ENCODE results near the gene BTBD1. TPM values are rescaled to one million over a fixed set of nuclear protein-coding genes. Genes with fewer than 3 reads are reported as not detected.
"Not testable (repeated sequence)": the region's sequence is repeated elsewhere in the genome, so short reads cannot be mapped to it uniquely, and the experiment has no call there.

BTBD1 gene
- total and polyA plus RNA-seq, 9 donors = 24.3 to 85.5 (median 44.4) TPM

- 40 to 49% (median 40%) methylated on average over 4 of the region's 4 CpGs for WGBS, 3 donors
- TF ChIP-seq CTCF (IDR thresholded peaks at IDR 0.05) = no peak
- no peak for TF ChIP-seq EP300 (IDR thresholded peaks at IDR 0.05)
- no peak for TF ChIP-seq POLR2A (IDR thresholded peaks at IDR 0.05)
- Histone ChIP-seq H3K36me3 (no peaks in the 10 kb centered on the region), H3K4me1 (ENCODE audit: insufficient read depth) (no peaks in the 10 kb centered on the region), H3K27ac (no peak overlapping the region), H3K27me3 (no peaks in the 10 kb centered on the region), H3K4me3 (no peak overlapping the region), H3K9me3 (no peaks in the 10 kb centered on the region)
- DNase-seq = no peak
- intact Hi-C loops (cut with DNase I) = no loop called here
These were observed 23.4 kb upstream of the BTBD1 start for GRCh38 chr15:83090465-83090864.

GRCh38 chr15:83088876-83089275 is 21.8 kb upstream of the BTBD1 start:
- no peak overlapping the region for H3K4me3 ChIP-seq
- intact Hi-C loops (cut with DNase I) = no loop called here
- TF ChIP-seq EP300 (IDR thresholded peaks at IDR 0.05) = no peak
- no peak for TF ChIP-seq CTCF (IDR thresholded peaks at IDR 0.05)
- no peak for TF ChIP-seq POLR2A (IDR thresholded peaks at IDR 0.05)
- WGBS, 3 donors = 74 to 79% (median 79%) methylated on average over 2 of the region's 2 CpGs
- DNase-seq = no peak
- H3K9me3 ChIP-seq = no peaks in the 10 kb centered on the region
- H3K4me1 ChIP-seq (ENCODE audit: insufficient read depth) = no peaks in the 10 kb centered on the region
- H3K36me3 ChIP-seq = no peaks in the 10 kb centered on the region
- H3K27ac ChIP-seq = no peak overlapping the region
- H3K27me3 ChIP-seq = no peaks in the 10 kb centered on the region

- Histone ChIP-seq H3K4me1 (ENCODE audit: insufficient read depth) (no peaks in the 10 kb centered on the region), H3K4me3 (no peak overlapping the region), H3K27ac (no peak overlapping the region), H3K27me3 (no peaks in the 10 kb centered on the region), H3K9me3 (no peaks in the 10 kb centered on the region), H3K36me3 (no peaks in the 10 kb centered on the region)
- intact Hi-C loops (cut with DNase I) = no loop called here
- 9 to 42% (median 11%) methylated on average over 2 of the region's 2 CpGs for WGBS, 3 donors
- DNase-seq = no peak
- TF ChIP-seq CTCF (IDR thresholded peaks at IDR 0.05) = no peak
- no peak for TF ChIP-seq EP300 (IDR thresholded peaks at IDR 0.05)
- TF ChIP-seq POLR2A (IDR thresholded peaks at IDR 0.05) = no peak
These were observed 20.5 kb upstream of the BTBD1 start for GRCh38 chr15:83087576-83087975.

- DNase-seq; H3K36me3 ChIP-seq; intact Hi-C loops (cut with DNase I); H3K9me3 ChIP-seq; H3K27me3 ChIP-seq; H3K4me1 ChIP-seq (ENCODE audit: insufficient read depth); H3K27ac ChIP-seq; H3K4me3 ChIP-seq: not testable (repeated sequence)
- WGBS, 3 donors = 82 to 90% (median 84%) methylated on average over 8 of the region's 8 CpGs
These were observed 19.0 kb upstream of the BTBD1 start for GRCh38 chr15:83085864-83086552.

- H3K36me3 ChIP-seq; intact Hi-C loops (cut with DNase I); DNase-seq; H3K4me3 ChIP-seq; H3K4me1 ChIP-seq (ENCODE audit: insufficient read depth); H3K27ac ChIP-seq; H3K9me3 ChIP-seq; H3K27me3 ChIP-seq: not testable (repeated sequence)
- 84 to 85% (median 84%) methylated on average over 3 of the region's 3 CpGs for WGBS, 3 donors
These were observed 18.4 kb upstream of the BTBD1 start for GRCh38 chr15:83085461-83085860.
